Adipose tissue (tissue), 3 donors: ENCODE measurements around the gene PLEKHG4B. TPM values are rescaled to one million over a fixed set of nuclear protein-coding genes. Genes with fewer than 3 reads are reported as not detected.
"Not testable (repeated sequence)": the region's sequence is repeated elsewhere in the genome, so short reads cannot be mapped to it uniquely, and the experiment has no call there.

Source experiments
- H3K27ac ChIP-seq: one replicate; pipeline ENCODE4 v1.5.1; 2013; ENCODE audit warnings: low read depth, low read length
- whole genome bisulfite sequencing, 3 donors: extraction: QIAGEN DNeasy Blood & Tissue Kit; methylation state at CpG; one replicate each; pipeline ENCODE4 v1.1.7; 2013; 5-methylcytosine and 5-hydroxymethylcytosine counted together
- polyA plus RNA-seq, 3 donors: library from polyadenylated mRNA; stranded (reverse); fragments of 200-250 nt; gene quantifications; one replicate each; pipeline ENCODE4 v1.2.3, GENCODE V29; 2013
- donor health status: healthy with polysubstance abuse.
- donor health status: Bipolar disorder and iron deficiency.
- donor health status: healthy.

Gene PLEKHG4B, protein sequence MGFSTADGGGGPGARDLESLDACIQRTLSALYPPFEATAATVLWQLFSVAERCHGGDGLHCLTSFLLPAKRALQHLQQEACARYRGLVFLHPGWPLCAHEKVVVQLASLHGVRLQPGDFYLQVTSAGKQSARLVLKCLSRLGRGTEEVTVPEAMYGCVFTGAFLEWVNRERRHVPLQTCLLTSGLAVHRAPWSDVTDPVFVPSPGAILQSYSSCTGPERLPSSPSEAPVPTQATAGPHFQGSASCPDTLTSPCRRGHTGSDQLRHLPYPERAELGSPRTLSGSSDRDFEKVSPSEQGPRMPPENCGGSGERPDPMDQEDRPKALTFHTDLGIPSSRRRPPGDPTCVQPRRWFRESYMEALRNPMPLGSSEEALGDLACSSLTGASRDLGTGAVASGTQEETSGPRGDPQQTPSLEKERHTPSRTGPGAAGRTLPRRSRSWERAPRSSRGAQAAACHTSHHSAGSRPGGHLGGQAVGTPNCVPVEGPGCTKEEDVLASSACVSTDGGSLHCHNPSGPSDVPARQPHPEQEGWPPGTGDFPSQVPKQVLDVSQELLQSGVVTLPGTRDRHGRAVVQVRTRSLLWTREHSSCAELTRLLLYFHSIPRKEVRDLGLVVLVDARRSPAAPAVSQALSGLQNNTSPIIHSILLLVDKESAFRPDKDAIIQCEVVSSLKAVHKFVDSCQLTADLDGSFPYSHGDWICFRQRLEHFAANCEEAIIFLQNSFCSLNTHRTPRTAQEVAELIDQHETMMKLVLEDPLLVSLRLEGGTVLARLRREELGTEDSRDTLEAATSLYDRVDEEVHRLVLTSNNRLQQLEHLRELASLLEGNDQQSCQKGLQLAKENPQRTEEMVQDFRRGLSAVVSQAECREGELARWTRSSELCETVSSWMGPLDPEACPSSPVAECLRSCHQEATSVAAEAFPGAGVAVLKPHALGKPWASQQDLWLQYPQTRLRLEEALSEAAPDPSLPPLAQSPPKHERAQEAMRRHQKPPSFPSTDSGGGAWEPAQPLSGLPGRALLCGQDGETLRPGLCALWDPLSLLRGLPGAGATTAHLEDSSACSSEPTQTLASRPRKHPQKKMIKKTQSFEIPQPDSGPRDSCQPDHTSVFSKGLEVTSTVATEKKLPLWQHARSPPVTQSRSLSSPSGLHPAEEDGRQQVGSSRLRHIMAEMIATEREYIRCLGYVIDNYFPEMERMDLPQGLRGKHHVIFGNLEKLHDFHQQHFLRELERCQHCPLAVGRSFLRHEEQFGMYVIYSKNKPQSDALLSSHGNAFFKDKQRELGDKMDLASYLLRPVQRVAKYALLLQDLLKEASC (N-terminal part only)
- polyA plus RNA-seq: under 1 TPM; 0.04 to 0.45 (median 0.15) TPM

GRCh38 chr5:91556-92263, at the start of gene PLEKHG4B:
TSS of gene PLEKHG4B (plus strand) at chr5:92168. CDS start at chr5:92232, 64 bp downstream.
- H3K27ac ChIP-seq: no peak within 1 kb of the TSS
- WGBS, 3 donors: 9 to 11% (median 10%) methylated on average over 39 to 57 of the region's 57 CpGs

DNA sequence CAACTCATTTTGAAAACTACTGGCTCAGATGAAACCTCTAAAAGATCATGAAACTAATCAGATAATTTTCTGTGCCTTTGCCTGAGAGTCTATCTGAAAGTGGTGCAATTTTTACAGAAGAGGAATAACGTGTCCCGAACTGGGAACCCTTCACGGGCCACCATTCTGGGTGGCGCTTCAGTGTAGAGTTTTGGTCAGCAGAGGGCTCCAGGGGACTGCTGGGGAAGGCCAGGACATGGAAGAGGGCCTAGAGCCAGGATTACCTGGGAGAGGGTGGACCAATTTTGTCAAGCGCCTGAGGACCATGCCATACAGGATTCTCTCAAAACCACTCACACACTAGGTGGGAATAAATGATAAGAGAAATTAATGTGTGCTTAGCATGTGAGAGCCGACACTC, 49.7 kb upstream of the PLEKHG4B start:
- WGBS, 3 donors: 25 to 32% (median 32%) methylated on average over 6 of the region's 6 CpGs
- no peak overlapping the region for H3K27ac ChIP-seq

DNA sequence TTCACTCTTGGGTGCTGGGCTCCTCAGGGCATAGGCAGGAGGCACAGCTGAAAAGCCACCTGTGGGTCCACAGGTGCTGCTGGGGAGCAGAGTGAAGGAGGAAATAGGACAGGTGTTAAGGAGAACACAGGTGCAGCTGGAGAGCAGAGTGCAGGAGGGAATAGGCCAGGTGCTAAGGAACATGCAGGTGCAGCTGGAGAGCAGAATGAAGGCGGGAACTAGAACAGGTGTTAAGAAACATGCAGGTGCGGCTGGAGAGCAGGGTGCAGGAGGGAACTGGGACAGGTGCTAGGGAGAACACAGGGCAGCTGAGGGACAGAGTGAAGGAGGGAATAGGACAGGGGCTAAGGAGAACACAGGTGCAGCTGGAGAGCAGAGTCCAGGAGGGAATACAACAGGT, 43.8 kb upstream of the PLEKHG4B start:
- WGBS, 3 donors: 40 to 64% (median 54%) methylated on average over 2 of the region's 2 CpGs
- H3K27ac ChIP-seq: no peak overlapping the region

DNA sequence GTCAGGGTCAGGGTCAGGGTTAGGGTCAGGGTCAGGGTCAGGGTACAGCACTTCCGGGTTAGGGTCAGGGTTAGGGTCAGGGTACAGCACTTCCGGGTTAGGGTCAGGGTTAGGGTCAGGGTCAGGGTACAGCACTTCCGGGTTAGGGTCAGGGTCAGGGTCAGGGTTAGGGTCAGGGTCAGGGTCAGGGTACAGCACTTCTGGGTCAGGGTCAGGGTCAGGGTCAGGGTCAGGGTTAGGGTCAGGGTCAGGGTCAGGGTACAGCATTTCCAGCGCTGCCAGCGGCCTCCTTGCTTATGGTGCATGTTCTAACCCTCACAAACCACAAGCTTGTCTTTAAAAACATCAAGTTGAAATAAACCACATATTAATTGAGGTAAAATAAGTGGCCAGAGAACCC, 42.4 kb upstream of the PLEKHG4B start:
- 80 to 95% (median 85%) methylated on average over 5 of the region's 5 CpGs for WGBS, 3 donors
- not testable (repeated sequence) for H3K27ac ChIP-seq

- WGBS, 3 donors: 86 to 92% (median 90%) methylated on average over 8 of the region's 8 CpGs
- no peak overlapping the region for H3K27ac ChIP-seq
Observed at GRCh38 chr5:49953-50544, 41.9 kb upstream of the PLEKHG4B start.

DNA sequence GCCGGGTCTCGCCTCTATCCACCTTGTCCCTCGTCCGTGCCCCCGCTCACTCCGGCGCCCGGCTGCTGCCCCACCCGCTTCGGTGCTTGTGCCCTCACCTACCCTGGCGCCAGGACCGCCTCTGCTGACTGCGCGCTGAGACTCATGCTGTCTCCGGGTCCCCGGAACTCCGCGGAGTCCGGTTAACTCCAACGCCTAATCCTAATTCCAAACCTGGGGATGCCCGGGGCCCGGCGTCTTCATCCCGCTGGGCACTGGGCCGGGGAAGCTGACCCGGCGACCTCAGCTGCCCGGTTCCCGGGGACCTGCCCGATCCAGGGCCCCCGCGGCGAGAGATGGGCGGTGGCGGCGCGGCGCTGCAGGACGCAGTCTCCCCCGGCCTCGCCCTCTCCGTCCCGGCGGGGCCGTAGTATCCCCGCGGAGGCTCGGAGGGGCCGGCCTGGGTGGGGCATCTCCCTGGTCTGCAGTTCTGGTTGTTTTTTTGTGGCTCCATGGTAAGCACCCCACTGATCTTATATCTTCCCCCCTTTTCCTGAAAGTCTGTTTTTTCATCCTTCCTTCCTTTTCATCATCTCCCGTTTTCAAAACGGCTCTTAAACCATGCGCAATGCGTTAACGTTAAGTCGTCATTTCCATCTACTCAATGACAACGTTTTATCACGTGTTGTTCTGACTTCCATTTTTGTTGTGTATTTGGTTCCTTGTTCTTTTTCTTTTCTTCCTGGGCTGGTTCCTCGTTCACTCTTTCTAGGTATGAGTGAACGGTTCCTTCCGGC, 41.1 kb upstream of the PLEKHG4B start:
- no peak overlapping the region for H3K27ac ChIP-seq
- WGBS, 3 donors: 73 to 79% (median 77%) methylated on average over 51 to 60 of the region's 60 CpGs

GRCh38 chr5:51500-51823, 40.5 kb upstream of the PLEKHG4B start:
- H3K27ac ChIP-seq: no peak overlapping the region
- WGBS, 3 donors: 71 to 78% (median 78%) methylated on average over 24 of the region's 24 CpGs

- no peak overlapping the region for H3K27ac ChIP-seq
- WGBS, 3 donors: 1% methylated on average over 56 to 84 of the region's 84 CpGs
Observed at GRCh38 chr5:53381-54174, 38.4 kb upstream of the PLEKHG4B start.

- no peak overlapping the region for H3K27ac ChIP-seq
- WGBS, 3 donors: 13 to 16% (median 15%) methylated on average over 20 of the region's 20 CpGs
Observed at GRCh38 chr5:54175-54730, 37.7 kb upstream of the PLEKHG4B start.

DNA sequence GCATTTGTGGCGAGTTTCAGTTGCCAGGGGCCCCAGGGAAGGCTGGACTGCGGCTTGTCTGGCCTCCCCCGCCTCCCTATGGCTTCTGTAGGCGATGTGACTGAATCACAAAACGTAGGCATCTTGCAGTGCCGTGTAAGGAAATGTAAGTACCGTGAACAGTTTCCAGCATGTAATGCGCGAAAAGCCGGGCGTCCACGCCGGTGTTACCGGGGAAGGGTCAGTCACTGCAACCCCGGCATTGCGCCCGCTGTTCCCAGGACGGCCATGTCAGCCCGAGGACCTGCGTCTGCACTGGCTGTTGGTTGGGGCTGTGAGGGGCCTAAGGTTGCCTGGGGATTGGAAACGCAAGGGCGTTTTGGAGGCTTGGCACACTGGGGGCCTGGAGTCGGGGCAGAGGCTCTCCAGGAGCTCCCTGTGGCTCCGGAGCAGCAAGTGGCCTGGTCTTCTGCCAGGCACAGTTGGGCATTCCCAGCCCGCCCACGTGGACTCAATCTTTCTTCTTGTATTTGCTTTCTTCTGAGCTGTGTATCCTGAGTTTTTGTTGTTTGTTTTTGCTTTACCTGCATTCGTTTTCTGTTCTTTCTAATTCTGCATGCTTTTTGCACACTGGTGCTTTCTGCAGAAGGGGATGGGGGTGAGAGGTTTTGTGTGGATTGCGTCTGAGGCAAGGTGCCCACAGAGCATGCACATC, 36.9 kb upstream of the PLEKHG4B start:
- WGBS, 3 donors: 79 to 90% (median 84%) methylated on average over 28 of the region's 28 CpGs
- no peak overlapping the region for H3K27ac ChIP-seq

- 68 to 78% (median 77%) methylated on average over 9 of the region's 9 CpGs for WGBS, 3 donors
- no peak overlapping the region for H3K27ac ChIP-seq
Observed at GRCh38 chr5:56561-57290, 35.2 kb upstream of the PLEKHG4B start.

DNA sequence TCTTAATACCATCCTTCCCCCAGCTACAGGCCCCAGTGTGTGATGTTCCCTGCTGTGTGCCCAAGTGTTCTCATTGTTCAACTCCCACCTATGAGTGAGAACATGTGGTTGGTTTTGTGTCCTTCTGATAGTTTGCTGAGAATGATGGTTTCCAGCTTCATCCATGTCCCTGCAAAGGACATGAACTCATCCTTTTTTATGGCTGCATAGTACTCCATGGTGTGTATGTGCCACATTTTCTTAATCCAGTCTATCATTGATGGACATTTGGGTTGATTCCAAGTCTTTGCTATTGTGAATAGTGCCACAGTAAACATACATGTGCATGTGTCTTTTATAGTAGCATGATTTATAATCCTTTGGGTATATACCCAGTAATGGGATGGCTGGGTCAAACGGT, 31.7 kb upstream of the PLEKHG4B start:
- 62 to 81% (median 77%) methylated on average over 1 of the region's 1 CpG for WGBS, 3 donors
- not testable (repeated sequence) for H3K27ac ChIP-seq

GRCh38 chr5:70440-70839, 21.5 kb upstream of the PLEKHG4B start:
- 58 to 80% (median 67%) methylated on average over 1 of the region's 1 CpG for WGBS, 3 donors
- H3K27ac ChIP-seq: no peak overlapping the region

DNA sequence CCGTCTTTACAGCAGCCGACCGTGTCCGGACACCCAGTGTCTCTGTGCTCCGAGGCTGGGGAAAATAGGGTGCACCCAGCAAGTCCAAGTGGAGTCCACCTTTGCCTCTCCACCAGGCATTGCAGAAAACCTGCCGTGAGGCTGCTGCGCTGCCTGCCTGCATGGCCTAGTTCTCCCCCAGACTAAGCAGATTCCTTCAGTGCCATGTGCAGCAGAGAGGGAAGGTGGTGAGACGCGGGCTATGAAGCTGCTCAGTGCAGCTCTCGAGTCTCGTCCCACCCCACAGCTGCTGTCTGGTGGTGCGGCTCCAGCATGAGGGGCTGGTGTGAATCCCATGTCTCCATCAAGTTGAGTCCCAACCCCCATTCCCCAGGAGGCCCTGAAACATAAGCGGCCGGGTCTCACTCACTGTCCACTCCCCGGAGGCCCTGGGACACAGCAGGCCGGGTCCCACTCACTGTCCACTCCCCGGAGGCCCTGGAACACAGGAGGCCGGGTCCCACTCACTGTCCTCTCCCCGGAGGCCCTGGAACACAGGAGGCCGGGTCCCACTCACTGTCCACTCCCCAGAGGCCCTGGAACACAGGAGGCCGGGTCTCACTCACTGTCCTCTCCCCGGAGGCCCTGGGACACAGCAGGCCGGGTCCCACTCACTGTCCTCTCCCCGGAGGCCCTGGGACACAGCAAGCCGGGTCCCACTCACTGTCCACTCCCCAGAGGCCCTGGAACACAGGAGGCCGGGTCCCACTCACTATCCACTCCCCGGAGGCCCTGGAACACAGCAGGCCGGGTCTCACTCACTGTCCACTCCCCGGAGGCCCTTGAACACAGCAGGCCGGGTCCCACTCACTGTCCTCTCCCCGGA, 19.4 kb upstream of the PLEKHG4B start:
- not testable (repeated sequence) for H3K27ac ChIP-seq
- 84 to 86% (median 84%) methylated on average over 30 to 31 of the region's 31 CpGs for WGBS, 3 donors
